HG03558 (cell line): ENCODE results near the gene ZNRF3.

ENCODE experiments used
- ATAC-seq: cut with Tn5 transposase; IDR thresholded peaks from one replicate; pipeline ENCODE4 v1.9.1; 2021; ENCODE audit warnings: moderate number of reproducible peaks; ENCODE audit not compliant: unreplicated experiment; ENCODE audit errors: extremely low read depth

ZNRF3 gene

GRCh38 chr22:28978863-28979796 is 95.8 kb downstream of the ZNRF3 start:
- no peak for ATAC-seq

GRCh38 chr22:28980326-28980725 is 97.0 kb downstream of the ZNRF3 start:
- ATAC-seq, result no peak

GRCh38 chr22:28981818-28982499 is 98.6 kb downstream of the ZNRF3 start:
- no peak for ATAC-seq

- no peak for ATAC-seq
Measured at GRCh38 chr22:28983190-28983589, 99.8 kb downstream of the ZNRF3 start.

- ATAC-seq, result no peak
Measured at GRCh38 chr22:28983788-28984441, 100.5 kb downstream of the ZNRF3 start.

- ATAC-seq, result no peak
Measured at GRCh38 chr22:28984482-28985158, 101.2 kb downstream of the ZNRF3 start.

- no peak for ATAC-seq
Measured at GRCh38 chr22:28985581-28986290, 102.4 kb downstream of the ZNRF3 start.

- no peak for ATAC-seq
Measured at GRCh38 chr22:28986366-28986765, 103.0 kb downstream of the ZNRF3 start.

- no peak for ATAC-seq
Measured at GRCh38 chr22:28988457-28988856, 105.1 kb downstream of the ZNRF3 start.

- ATAC-seq, result no peak
Measured at GRCh38 chr22:28989035-28989464, 105.7 kb downstream of the ZNRF3 start.

GRCh38 chr22:28989484-28989883 is 106.1 kb downstream of the ZNRF3 start:
- ATAC-seq, result no peak

- ATAC-seq, result no peak
Measured at GRCh38 chr22:28989912-28990311, 106.5 kb downstream of the ZNRF3 start.

GRCh38 chr22:28992565-28993356 is 109.4 kb downstream of the ZNRF3 start:
- ATAC-seq, result no peak

GRCh38 chr22:28994522-28994921 is 111.2 kb downstream of the ZNRF3 start:
- ATAC-seq, result no peak

GRCh38 chr22:28995551-28995950 is 112.2 kb downstream of the ZNRF3 start:
- ATAC-seq, result no peak

GRCh38 chr22:28997342-28997741 is 114.0 kb downstream of the ZNRF3 start:
- ATAC-seq, result no peak

- no peak for ATAC-seq
Measured at GRCh38 chr22:28998681-28999080, 115.3 kb downstream of the ZNRF3 start.

GRCh38 chr22:28999510-28999909 is 116.1 kb downstream of the ZNRF3 start:
- no peak for ATAC-seq
